HG02623 (cell line): ENCODE measurements around the gene HSD17B10.
"Not testable (repeated sequence)": the region's sequence is repeated elsewhere in the genome, so short reads cannot be mapped to it uniquely, and the experiment has no call there.

Source experiments
- ATAC-seq: cut with Tn5 transposase; IDR thresholded peaks from one replicate; pipeline ENCODE4 v1.9.1; 2021; ENCODE audit warnings: moderate library complexity; ENCODE audit not compliant: unreplicated experiment

The HSD17B10 gene

GRCh38 chrX:53433651-53434639 lies at the start of gene HSD17B10:
Gene HSD17B10, minus strand, starts transcription at chrX:53434370. Its CDS starts 25 bp downstream, at chrX:53434345.
- ATAC-seq: peak; percentile 94

DNA sequence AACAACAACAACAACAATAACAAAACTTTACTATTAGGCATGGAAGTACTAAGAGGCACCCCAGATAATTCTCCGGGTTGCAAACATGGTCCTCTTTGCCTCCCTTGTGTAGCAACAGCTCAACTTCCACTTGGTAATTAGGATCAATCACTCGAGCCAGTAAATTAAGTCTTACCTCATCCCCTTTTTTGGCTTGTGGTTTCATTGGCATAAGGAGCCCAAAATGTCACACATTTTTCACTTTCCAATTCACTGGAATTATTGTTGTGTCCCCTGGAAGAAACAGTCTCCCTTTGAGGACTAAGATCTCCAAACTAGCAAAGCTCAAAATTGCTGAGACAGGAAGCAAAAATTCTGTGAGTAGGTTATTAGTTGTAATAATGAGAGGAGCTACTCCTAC lies 49.2 kb upstream of the HSD17B10 start:
- ATAC-seq: no peak

DNA sequence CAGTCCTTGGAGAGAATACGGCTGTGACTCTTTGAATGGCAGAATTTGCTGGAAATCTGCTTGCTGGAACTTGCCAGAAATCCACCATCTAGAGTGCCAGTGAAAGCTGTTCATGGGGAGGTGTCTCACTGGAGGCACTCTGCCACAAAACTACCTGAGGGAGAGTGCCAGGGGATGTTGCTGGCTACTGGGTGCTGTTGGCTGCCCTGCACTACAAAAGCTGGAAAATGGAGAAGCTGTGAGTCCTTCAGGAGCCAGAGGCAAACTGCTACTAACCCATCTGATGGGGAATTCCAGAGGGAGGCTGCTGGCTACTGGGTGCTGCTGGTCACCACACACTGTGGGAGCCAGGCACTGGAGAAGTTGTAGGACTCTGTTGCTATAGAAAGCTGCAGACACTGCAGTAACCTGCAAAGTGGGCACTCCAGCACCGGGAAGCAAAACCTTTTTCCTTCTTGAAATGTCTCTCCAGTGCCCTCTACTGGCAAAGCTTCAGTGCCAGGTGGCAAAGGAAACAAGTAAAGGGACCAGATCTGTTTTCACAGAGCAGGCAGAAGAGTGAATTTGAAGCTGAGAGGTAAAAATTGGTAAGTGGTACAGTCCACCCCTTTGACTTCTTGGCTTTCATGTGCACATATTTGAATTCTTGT lies 47.8 kb upstream of the HSD17B10 start:
- ATAC-seq: no peak

- ATAC-seq: no peak
Measured at GRCh38 chrX:53481093-53481492, 46.9 kb upstream of the HSD17B10 start.

GRCh38 chrX:53479301-53479700 lies 45.1 kb upstream of the HSD17B10 start:
- no peak for ATAC-seq

GRCh38 chrX:53476371-53476770 lies 42.2 kb upstream of the HSD17B10 start:
- no peak for ATAC-seq

- no peak for ATAC-seq
Measured at GRCh38 chrX:53474707-53475106, 40.5 kb upstream of the HSD17B10 start.

- no peak for ATAC-seq
Measured at GRCh38 chrX:53471346-53471745, 37.2 kb upstream of the HSD17B10 start.

- ATAC-seq: not testable (repeated sequence)
Measured at GRCh38 chrX:53468659-53469058, 34.5 kb upstream of the HSD17B10 start.

- ATAC-seq: no peak
Measured at GRCh38 chrX:53458082-53458481, 23.9 kb upstream of the HSD17B10 start.

- ATAC-seq: no peak
Measured at GRCh38 chrX:53456254-53456653, 22.1 kb upstream of the HSD17B10 start.

- no peak for ATAC-seq
Measured at GRCh38 chrX:53452812-53453211, 18.6 kb upstream of the HSD17B10 start.

DNA sequence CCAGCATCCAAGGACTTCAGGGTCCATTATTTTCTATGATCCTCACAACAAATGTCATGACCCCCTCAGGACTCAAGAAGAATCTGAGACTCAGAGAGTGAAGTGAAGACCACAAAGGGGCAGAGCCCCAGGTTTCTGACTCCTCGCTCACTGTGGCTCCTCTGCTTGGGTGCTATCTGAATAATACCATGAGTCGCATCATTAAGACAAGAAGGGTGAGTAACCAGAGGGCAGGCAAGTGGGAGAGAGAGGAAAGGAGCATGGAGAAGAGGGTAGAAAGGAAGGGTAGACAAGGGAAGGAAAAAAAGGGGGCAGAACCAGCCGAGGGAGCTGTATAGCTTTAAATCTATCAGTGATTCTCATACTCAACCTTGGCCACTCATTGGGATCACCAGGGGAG lies 15.5 kb upstream of the HSD17B10 start:
- no peak for ATAC-seq

- ATAC-seq: no peak
Measured at GRCh38 chrX:53447441-53447840, 13.3 kb upstream of the HSD17B10 start.

DNA sequence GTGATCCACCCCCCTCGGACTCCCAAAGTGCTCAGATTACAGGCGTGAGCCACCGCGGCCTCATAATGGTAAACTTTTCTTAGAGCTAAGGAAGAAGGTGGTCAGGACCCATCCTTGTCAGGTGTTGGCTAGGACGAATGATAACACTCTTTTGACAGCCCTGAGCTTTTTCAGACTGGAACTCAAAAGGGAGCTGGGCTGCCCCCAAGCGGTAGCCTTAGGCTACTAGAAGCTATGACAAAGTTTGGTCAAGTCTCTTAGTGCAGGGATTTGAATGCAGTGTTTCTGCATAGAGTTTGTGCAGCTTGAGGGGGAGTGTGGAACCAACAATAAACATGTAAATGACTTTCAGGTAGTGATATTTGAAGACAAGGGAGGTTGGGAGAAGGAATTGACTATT lies 11.8 kb upstream of the HSD17B10 start:
- no peak for ATAC-seq

DNA sequence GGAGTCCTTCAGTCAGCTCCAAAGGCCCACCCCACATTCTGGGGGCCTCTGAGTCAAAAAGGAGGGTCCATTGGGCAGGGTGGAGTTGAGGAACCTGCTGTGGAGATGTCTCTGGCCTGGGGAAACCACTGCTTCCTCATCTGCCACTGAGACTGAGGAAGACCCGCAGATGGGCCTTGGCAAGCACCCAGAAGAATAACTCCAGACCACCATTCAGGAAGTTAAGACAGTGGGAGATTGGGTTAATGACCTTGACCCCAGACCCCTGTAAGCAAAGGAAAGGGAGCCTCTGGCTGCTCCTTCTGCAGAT lies 8.1 kb upstream of the HSD17B10 start:
- no peak for ATAC-seq

GRCh38 chrX:53441531-53442321 lies 7.6 kb upstream of the HSD17B10 start:
- peak; percentile 69 for ATAC-seq

DNA sequence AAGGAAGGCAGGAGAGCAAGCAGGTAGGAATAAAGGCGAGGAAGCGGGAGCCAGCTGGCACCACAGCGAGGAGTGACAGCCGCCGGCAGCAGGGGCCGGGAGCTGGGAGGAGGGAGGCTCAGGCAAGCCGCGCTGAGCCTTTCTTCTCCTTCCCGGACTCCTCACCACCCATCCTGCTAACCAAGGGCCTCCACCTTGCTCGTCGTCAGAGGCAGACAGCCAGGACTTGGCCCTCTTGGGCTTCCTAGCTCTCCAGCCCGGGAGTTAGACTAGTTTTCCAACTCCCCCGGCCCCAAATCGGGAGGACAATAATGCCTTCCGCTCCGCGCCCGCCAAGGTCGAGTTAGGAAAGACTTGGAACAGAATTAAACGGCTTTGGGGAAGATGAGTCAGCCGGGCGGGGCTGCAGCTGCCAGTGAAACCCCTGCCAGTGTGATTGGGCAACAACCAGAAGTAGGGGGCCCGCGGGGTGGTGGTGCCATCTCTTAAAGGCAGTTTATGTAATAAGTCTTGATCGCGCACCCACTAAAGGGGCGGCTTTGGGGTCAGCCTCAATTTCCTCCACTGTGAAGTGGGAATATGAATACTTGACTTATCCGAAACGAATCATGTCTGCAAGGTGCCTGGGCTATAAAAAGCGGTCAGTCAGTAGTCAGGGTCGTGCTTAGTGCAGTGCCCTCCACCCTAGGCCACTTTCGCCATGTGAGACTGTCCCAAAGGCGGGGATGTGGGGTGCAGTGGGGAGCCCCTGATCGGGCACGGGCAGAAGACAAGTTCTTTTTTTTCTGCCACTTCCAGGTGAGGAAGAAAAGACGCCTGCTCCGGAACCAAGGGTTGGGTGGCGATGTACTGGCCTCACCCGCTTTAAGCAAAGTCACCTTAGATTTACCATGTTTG lies 6.7 kb upstream of the HSD17B10 start:
- ATAC-seq: no peak

- ATAC-seq: no peak
Measured at GRCh38 chrX:53440101-53440500, 5.9 kb upstream of the HSD17B10 start.

DNA sequence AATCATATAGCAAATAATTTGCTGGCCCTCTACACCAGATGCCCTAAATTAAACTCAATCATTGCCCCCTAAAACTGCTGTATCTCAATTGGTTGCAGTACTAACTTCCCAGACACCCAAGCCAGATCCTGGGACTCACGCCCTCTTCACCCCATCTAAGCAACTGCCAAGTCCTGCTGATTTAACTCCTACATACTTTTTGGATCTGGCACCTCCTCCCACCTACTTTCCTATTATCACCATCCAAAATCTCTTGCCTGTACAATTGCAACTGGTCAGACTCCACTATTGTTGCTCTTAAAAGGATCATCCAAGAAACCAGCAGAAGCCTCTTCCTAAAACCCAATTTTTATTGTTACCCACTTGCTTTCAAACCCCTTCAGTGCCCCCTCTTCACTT lies 4.7 kb upstream of the HSD17B10 start:
- ATAC-seq: no peak
